ENCODE data around the gene CCDC144A. TPM values are rescaled to one million over a fixed set of nuclear protein-coding genes. Genes with fewer than 3 reads are reported as not detected.
"Not testable (repeated sequence)": the region's sequence is repeated elsewhere in the genome, so short reads cannot be mapped to it uniquely, and the experiment has no call there.

The CCDC144A gene, protein sequence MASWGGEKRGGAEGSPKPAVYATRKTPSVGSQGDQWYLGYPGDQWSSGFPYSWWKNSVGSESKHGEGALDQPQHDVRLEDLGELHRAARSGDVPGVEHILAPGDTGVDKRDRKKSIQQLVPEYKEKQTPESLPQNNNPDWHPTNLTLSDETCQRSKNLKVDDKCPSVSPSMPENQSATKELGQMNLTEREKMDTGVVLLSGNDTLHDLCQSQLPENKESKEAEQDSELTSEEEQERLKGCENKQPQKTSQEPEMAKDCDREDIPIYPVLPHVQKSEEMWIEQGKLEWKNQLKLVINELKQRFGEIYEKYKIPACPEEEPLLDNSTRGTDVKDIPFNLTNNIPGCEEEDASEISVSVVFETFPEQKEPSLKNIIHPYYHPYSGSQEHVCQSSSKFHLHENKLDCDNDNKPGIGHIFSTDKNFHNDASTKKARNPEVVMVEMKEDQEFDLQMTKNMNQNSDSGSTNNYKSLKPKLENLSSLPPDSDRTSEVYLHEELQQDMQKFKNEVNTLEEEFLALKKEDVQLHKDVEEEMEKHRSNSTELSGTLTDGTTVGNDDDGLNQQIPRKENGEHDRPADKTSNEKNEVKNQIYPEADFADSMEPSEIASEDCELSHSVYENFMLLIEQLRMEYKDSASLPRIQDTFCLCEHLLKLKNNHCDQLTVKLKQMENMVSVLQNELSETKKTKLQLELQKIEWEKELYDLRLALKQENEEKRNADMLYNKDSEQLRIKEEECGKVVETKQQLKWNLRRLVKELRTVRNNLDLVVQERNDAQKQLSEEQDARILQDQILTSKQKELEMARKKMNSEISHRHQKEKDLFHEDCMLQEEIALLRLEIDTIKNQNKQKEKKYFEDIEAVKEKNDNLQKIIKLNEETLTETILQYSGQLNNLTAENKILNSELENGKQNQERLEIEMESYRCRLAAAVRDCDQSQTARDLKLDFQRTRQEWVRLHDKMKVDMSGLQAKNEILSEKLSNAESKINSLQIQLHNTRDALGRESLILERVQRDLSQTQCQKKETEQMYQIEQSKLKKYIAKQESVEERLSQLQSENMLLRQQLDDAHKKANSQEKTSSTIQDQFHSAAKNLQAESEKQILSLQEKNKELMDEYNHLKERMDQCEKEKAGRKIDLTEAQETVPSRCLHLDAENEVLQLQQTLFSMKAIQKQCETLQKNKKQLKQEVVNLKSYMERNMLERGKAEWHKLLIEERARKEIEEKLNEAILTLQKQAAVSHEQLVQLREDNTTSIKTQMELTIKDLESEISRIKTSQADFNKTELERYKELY (N-terminal part only)
- 10 to 100 TPM in 2 of 7 donors, 1 to 10 TPM in 5; 1.0 to 14.3 (median 6.8) TPM for total RNA-seq
- under 1 TPM; 0.09 to 0.22 (median 0.15) TPM for polyA plus RNA-seq
- long read RNA-seq, donor 1, result 0 reads
- long read RNA-seq, donor 2, result 0 reads

DNA sequence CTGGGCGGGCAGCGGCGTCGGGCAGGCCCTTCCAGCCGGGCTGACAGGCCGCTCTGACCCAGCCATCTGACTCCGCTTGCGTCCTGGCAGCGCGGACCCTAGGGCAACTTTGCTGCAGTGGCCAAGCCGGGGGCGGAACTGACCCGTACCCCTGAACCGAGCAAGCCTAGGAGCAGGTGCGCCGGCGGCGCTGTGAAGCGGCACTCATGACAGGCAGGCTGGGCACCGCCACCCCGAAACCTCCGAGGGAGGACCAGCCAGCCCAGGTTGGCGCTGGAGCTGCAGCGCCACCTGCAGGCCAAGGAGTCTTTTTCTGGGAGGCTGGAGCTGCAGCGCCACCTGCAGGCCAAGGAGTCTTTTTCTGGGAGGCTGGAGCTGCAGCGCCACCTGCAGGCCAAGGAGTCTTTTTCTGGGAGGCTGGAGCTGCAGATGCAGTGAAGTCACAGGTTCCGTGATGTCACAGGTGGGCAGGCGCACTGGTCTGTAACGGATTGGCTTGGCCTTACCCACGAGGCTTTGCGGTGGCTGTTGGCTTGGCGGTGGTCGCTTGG lies at the start of gene CCDC144A:
CCDC144A (plus strand) TSS at position 511 of the 551 bp plus-strand sequence. CDS start 160 bp downstream, outside the sequence.
- H3K27me3 ChIP-seq (replicated peaks in 1 of 7); H3K36me3 ChIP-seq; H3K9me3 ChIP-seq; H3K4me1 ChIP-seq; DNase-seq; H3K4me3 ChIP-seq; H3K27ac ChIP-seq; intact Hi-C loops (cut with DNase I; ENCODE audit: low total_unique reads): not testable (repeated sequence)
- WGBS, 5 donors, result 30 to 77% (median 64%) methylated on average over 6 to 33 of the region's 33 CpGs; no CpG with 5 or more reads in 1 of the 5 donors
- TF ChIP-seq, protein P1, sequence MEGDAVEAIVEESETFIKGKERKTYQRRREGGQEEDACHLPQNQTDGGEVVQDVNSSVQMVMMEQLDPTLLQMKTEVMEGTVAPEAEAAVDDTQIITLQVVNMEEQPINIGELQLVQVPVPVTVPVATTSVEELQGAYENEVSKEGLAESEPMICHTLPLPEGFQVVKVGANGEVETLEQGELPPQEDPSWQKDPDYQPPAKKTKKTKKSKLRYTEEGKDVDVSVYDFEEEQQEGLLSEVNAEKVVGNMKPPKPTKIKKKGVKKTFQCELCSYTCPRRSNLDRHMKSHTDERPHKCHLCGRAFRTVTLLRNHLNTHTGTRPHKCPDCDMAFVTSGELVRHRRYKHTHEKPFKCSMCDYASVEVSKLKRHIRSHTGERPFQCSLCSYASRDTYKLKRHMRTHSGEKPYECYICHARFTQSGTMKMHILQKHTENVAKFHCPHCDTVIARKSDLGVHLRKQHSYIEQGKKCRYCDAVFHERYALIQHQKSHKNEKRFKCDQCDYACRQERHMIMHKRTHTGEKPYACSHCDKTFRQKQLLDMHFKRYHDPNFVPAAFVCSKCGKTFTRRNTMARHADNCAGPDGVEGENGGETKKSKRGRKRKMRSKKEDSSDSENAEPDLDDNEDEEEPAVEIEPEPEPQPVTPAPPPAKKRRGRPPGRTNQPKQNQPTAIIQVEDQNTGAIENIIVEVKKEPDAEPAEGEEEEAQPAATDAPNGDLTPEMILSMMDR (IDR thresholded peaks at IDR 0.05 in 8 of 11, conservative IDR thresholded peaks at IDR 0.05 in 3 of 11), result peak in 10 of 11 experiments; percentile 21 to 82 (median 40)

DNA sequence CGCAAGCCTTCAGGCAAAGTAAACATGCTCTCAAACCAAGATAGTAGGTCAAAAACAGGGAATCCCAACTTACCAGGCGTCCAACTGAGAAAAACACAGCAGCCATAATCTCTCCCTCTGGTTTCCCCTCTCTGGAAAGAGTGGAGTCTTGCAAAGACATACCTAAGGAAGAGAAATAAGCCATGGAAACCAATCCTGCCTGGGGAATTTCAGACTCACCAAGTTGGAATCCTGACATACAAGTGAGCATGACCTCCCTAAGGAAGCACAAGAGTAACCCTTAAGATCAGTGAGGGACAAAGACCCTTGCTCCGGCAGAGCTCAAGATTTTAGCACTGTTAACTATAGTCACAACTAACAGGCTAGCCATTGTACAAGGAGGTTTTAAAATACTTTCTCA lies 40.5 kb upstream of the CCDC144A start:
- no peaks in the 10 kb centered on the region for H3K9me3 ChIP-seq
- no peak for DNase-seq
- H3K4me1 ChIP-seq, result peaks cover 10 to 29% (median 20%) of the 10 kb centered on the region in 6 donors
- no peak overlapping the region for H3K27ac ChIP-seq
- H3K27me3 ChIP-seq (replicated peaks in 1 of 7), result no peaks in the 10 kb centered on the region
- no peak overlapping the region for H3K4me3 ChIP-seq
- no peak for TF ChIP-seq POLR2A (IDR thresholded peaks at IDR 0.05)
- no peak for TF ChIP-seq POLR2AphosphoS5 (IDR thresholded peaks at IDR 0.05)
- TF ChIP-seq, protein P1 (IDR thresholded peaks at IDR 0.05 in 8 of 11, conservative IDR thresholded peaks at IDR 0.05 in 3 of 11), result no peak
- intact Hi-C loops (cut with DNase I; ENCODE audit: low total_unique reads), result loop anchor here (10.0 kb wide), 1 partner anchor 345 kb away; no protein-coding TSS in a partner anchor
- 92 to 100% (median 95%) methylated on average over 3 of the region's 3 CpGs for WGBS, 5 donors
- H3K36me3 ChIP-seq, result peaks cover 0 to 50% (median 7%) of the 10 kb centered on the region in 6 donors

GRCh38 chr17:16652252-16652651 lies 37.8 kb upstream of the CCDC144A start:
- H3K4me3 ChIP-seq, result peak overlapping the region in 1 of 8 donors; percentile 80
- H3K4me1 ChIP-seq, result peaks cover 10 to 29% (median 20%) of the 10 kb centered on the region in 6 donors
- H3K27me3 ChIP-seq (replicated peaks in 1 of 7), result no peaks in the 10 kb centered on the region
- H3K9me3 ChIP-seq, result no peaks in the 10 kb centered on the region
- DNase-seq, result no peak
- TF ChIP-seq POLR2A (IDR thresholded peaks at IDR 0.05) (no peak), POLR2AphosphoS5 (IDR thresholded peaks at IDR 0.05) (no peak)
- TF ChIP-seq, protein P1 (IDR thresholded peaks at IDR 0.05 in 8 of 11, conservative IDR thresholded peaks at IDR 0.05 in 3 of 11), result no peak
- H3K36me3 ChIP-seq, result peaks cover 0 to 23% (median 2%) of the 10 kb centered on the region in 6 donors
- 92 to 98% (median 97%) methylated on average over 4 of the region's 4 CpGs for WGBS, 5 donors
- peak overlapping the region in 1 of 8 donors; percentile 89 for H3K27ac ChIP-seq
- intact Hi-C loops (cut with DNase I; ENCODE audit: low total_unique reads), result no loop called here
